SW 1271 (cell line): ENCODE results near the gene PYDC1.
"Not testable (repeated sequence)": the region's sequence is repeated elsewhere in the genome, so short reads cannot be mapped to it uniquely, and the experiment has no call there.

Experiments
- DNase-seq, 2 experiments: peaks; one replicate each; lab custom pipeline; 2025; lab: John Stamatoyannopoulos, UW

The PYDC1 gene

GRCh38 chr16:31179219-31179746 is 37.7 kb downstream of the PYDC1 start:
- DNase-seq = no peak

- no peak for DNase-seq
These were observed 39.8 kb downstream of the PYDC1 start for GRCh38 chr16:31177136-31177535.

- DNase-seq = not testable (repeated sequence)
These were observed 46.9 kb downstream of the PYDC1 start for GRCh38 chr16:31170048-31170447.

GRCh38 chr16:31168848-31169247 is 48.1 kb downstream of the PYDC1 start:
- DNase-seq = no peak

GRCh38 chr16:31167315-31167714 is 49.6 kb downstream of the PYDC1 start:
- DNase-seq = no peak
